B cell (primary cell): ENCODE measurements around the gene MAP4K4. TPM values are rescaled to one million over a fixed set of nuclear protein-coding genes. Genes with fewer than 3 reads are reported as not detected.

Source experiments
- ATAC-seq: fragments of 200-7000 bp; cut with Tn5 transposase; one replicate; pipeline ENCODE4 v1.10.0; 2021; ENCODE audit warnings: low read depth, mild to moderate bottlenecking, moderate number of reproducible peaks, moderate library complexity
- CTCF ChIA-PET: fragments of 350-600 bp; sonication (Branson Sonifier 250); formaldehyde crosslinking; loops from one replicate; lab custom pipeline; 2021; ENCODE audit warnings: antibody characterized with exemption, inconsistent platforms; lab: Charles Lee
- POLR2A ChIA-PET: fragments of 350-600 bp; sonication (Branson Sonifier 250); formaldehyde crosslinking; loops from one replicate; lab custom pipeline; 2021; ENCODE audit warnings: antibody characterized with exemption; lab: Charles Lee
- DNase-seq: peaks from one replicate; pipeline ENCODE4 v3.0.0; 2013
- H2AFZ ChIP-seq: 2 replicates; pipeline ENCODE4 v1.6.1; 2012; ENCODE audit warnings: mild to moderate bottlenecking, low read depth, low read length; ENCODE audit not compliant: insufficient read depth, poor library complexity, severe bottlenecking
- H3K27ac ChIP-seq, 2 donors: 1 replicate in 1 of 2; 2 replicates in 1 of 2; pipeline ENCODE4 v1.5.1; 2012 to 2013; ENCODE audit warnings: low read length in 2 of 2, mild to moderate bottlenecking in 2 of 2, moderate library complexity in 1 of 2
- H3K27me3 ChIP-seq, 4 experiments: fragments of 200-600 bp in 1 of 4; sonication (generic) in 1 of 4; replicated peaks in 1 of 4; 1 replicate in 2 of 4; 2 replicates in 2 of 4; pipeline versions ENCODE4 v1.6.1 to v1.7.0; 2013 to 2016; ENCODE audit warnings: low read length in 3 of 4, mild to moderate bottlenecking in 2 of 4, mixed read lengths in 1 of 4, moderate library complexity in 1 of 4; ENCODE audit not compliant: insufficient read depth in 4 of 4, control insufficient read depth in 3 of 4; ENCODE audit errors: control extremely low read depth in 1 of 4
- H3K36me3 ChIP-seq, 2 experiments: replicated peaks in 1 of 2; 1 replicate in 1 of 2; 2 replicates in 1 of 2; pipeline versions ENCODE4 v1.6.1 to v1.7.1; 2013; ENCODE audit warnings: low read length in 1 of 2; ENCODE audit not compliant: insufficient read depth in 2 of 2, control insufficient read depth in 1 of 2; ENCODE audit errors: control extremely low read depth in 1 of 2, extremely low read depth in 1 of 2
- H3K4me1 ChIP-seq, 2 donors: fragments of 200-600 bp in 1 of 2; sonication (generic) in 1 of 2; 1 replicate in 1 of 2; 2 replicates in 1 of 2; pipeline versions ENCODE4 v1.5.1 to v1.6.1; 2013 to 2017; ENCODE audit warnings: low read length in 2 of 2; ENCODE audit not compliant: control insufficient read depth in 2 of 2, insufficient read depth in 2 of 2
- H3K4me2 ChIP-seq: replicated peaks from 2 replicates; pipeline ENCODE3; 2012; ENCODE audit warnings: mild to moderate bottlenecking, low read depth, low read length; ENCODE audit not compliant: poor library complexity, severe bottlenecking
- H3K4me3 ChIP-seq, 5 experiments: fragments of 200-600 bp in 1 of 5; sonication (generic) in 1 of 5; 1 replicate in 3 of 5; 2 replicates in 2 of 5; pipeline versions ENCODE4 v1.5.1 to v1.7.0; 2011 to 2016; ENCODE audit warnings: low read length in 4 of 5, mild to moderate bottlenecking in 4 of 5, low read depth in 2 of 5, control low read depth in 1 of 5, moderate library complexity in 1 of 5; ENCODE audit not compliant: insufficient read depth in 1 of 5; ENCODE audit errors: control extremely low read depth in 1 of 5, extremely low read depth in 1 of 5
- H3K79me2 ChIP-seq: fragments of 200-600 bp; sonication (generic); one replicate; pipeline ENCODE4 v1.6.0; 2016; ENCODE audit warnings: low read length; ENCODE audit not compliant: control insufficient read depth, insufficient read depth
- H3K9ac ChIP-seq: fragments of 200-600 bp; sonication (generic); 2 replicates; pipeline ENCODE4 v1.6.1; 2017; ENCODE audit warnings: mild to moderate bottlenecking, low read length, moderate library complexity
- H3K9me3 ChIP-seq, 3 donors: one replicate each; pipeline versions ENCODE4 v1.6.1 to v1.7.1; 2013; ENCODE audit warnings: low read length in 2 of 3; ENCODE audit not compliant: control insufficient read depth in 2 of 3, insufficient read depth in 1 of 3; ENCODE audit errors: control extremely low read depth in 1 of 3
- H4K20me1 ChIP-seq: 2 replicates; pipeline ENCODE4 v1.6.0; 2012; ENCODE audit warnings: mild to moderate bottlenecking, low read length; ENCODE audit not compliant: insufficient read depth, control insufficient read depth, poor library complexity, severe bottlenecking
- H3K27ac Mint-ChIP-seq: one replicate; pipeline ENCODE4 v1.8.0; 2021; ENCODE audit warnings: mixed read lengths
- H3K27me3 Mint-ChIP-seq: one replicate; pipeline ENCODE4 v1.8.0; 2021; ENCODE audit warnings: mixed read lengths
- H3K4me1 Mint-ChIP-seq: one replicate; pipeline ENCODE4 v1.8.0; 2021; ENCODE audit warnings: mixed read lengths
- H3K4me3 Mint-ChIP-seq: one replicate; pipeline ENCODE4 v1.8.0; 2021; ENCODE audit warnings: mixed read lengths
- H3K9me3 Mint-ChIP-seq: one replicate; pipeline ENCODE4 v1.8.0; 2022; ENCODE audit warnings: mixed read lengths; ENCODE audit not compliant: insufficient read depth
- EZH2 ChIP-seq: IDR thresholded peaks from 2 replicates; pipeline ENCODE4 v1.6.1; 2012; ENCODE audit warnings: borderline replicate concordance, low read depth, mild to moderate bottlenecking, moderate library complexity, low read length; ENCODE audit not compliant: insufficient read depth, poor library complexity, severe bottlenecking
- WGBS: methylation state at CpG from one replicate; pipeline ENCODE4 v1.1.5; 2013; ENCODE audit warnings: missing lambda C conversion rate; ENCODE audit not compliant: insufficient coverage; 5-methylcytosine and 5-hydroxymethylcytosine counted together
- intact Hi-C: fragments of 100-400 bp; cut with micrococcal nuclease; formaldehyde crosslinking; loops from one replicate; pipeline ENCODE4 v1.10.0; 2022
- polyA plus RNA-seq: library from polyadenylated mRNA; depleted of rRNA; stranded (reverse); fragments of >200 nt; gene quantifications from 2 replicates; pipeline ENCODE4 v1.2.3, GENCODE V29; 2012
- total RNA-seq, 2 donors: library from RNA; stranded (reverse); fragments of 120-200 nt in 1 of 2; gene quantifications; 1 replicate in 1 of 2; 2 replicates in 1 of 2; pipeline versions ENCODE4 v1.2.3 to v1.2.4, GENCODE V29; 2013 to 2022
- TF ChIP-seq, protein P1 (sequence below): fragments of 200-600 bp; IDR thresholded peaks from one replicate; pipeline ENCODE4 v1.8.0; 2022; ENCODE audit warnings: antibody characterized with exemption, mild to moderate bottlenecking

The MAP4K4 gene
- total and polyA plus RNA-seq, 2 donors (not counting 1 experiment from before 2014, with no cell fraction given), result 54.8 to 280 TPM

- Histone ChIP-seq H3K79me2 (no peaks in the 10 kb centered on the region), H3K27me3 (no peaks in the 10 kb centered on the region), H3K36me3 (peaks cover 28 to 94% of the 10 kb centered on the region in 2 experiments), H3K4me3 (no peak overlapping the region), H3K27ac (no peak overlapping the region), H3K4me1 (no peaks in the 10 kb centered on the region), H2AFZ (no peak overlapping the region), H3K4me2 (no peak overlapping the region), H4K20me1 (peaks cover under 1% of the 10 kb centered on the region), H3K9ac (no peak overlapping the region), H3K9me3 (no peaks in the 10 kb centered on the region)
- ATAC-seq, result no peak
- POLR2A ChIA-PET, result no interaction called here
- no peaks in the 10 kb centered on the region for H3K9me3 Mint-ChIP-seq
- H3K27ac Mint-ChIP-seq, result no peak overlapping the region
- TF ChIP-seq, protein P1, sequence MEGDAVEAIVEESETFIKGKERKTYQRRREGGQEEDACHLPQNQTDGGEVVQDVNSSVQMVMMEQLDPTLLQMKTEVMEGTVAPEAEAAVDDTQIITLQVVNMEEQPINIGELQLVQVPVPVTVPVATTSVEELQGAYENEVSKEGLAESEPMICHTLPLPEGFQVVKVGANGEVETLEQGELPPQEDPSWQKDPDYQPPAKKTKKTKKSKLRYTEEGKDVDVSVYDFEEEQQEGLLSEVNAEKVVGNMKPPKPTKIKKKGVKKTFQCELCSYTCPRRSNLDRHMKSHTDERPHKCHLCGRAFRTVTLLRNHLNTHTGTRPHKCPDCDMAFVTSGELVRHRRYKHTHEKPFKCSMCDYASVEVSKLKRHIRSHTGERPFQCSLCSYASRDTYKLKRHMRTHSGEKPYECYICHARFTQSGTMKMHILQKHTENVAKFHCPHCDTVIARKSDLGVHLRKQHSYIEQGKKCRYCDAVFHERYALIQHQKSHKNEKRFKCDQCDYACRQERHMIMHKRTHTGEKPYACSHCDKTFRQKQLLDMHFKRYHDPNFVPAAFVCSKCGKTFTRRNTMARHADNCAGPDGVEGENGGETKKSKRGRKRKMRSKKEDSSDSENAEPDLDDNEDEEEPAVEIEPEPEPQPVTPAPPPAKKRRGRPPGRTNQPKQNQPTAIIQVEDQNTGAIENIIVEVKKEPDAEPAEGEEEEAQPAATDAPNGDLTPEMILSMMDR, result no peak
- no peak for TF ChIP-seq EZH2
- CTCF ChIA-PET, result interaction anchor here (0.9 kb wide), 1 partner anchor 13 kb away, joined by 4 read pairs; no protein-coding TSS in a partner anchor
- intact Hi-C loops, result no loop called here
- 98% methylated on average over 11 of the region's 11 CpGs for WGBS
- H3K4me1 Mint-ChIP-seq, result no peaks in the 10 kb centered on the region
- H3K27me3 Mint-ChIP-seq, result no peaks in the 10 kb centered on the region
- no peak overlapping the region for H3K4me3 Mint-ChIP-seq
- DNase-seq, result no peak
Observed at GRCh38 chr2:101870444-101870843, 172.9 kb downstream of the MAP4K4 start.

- TF ChIP-seq, protein P1, result no peak
- TF ChIP-seq EZH2, result no peak
- ATAC-seq, result no peak
- no peak for DNase-seq
- Mint-ChIP-seq H3K27me3 (no peaks in the 10 kb centered on the region), H3K4me1 (no peaks in the 10 kb centered on the region), H3K4me3 (no peak overlapping the region), H3K9me3 (no peaks in the 10 kb centered on the region), H3K27ac (peak overlapping the region; percentile 26)
- Histone ChIP-seq H3K79me2 (no peaks in the 10 kb centered on the region), H3K27me3 (no peaks in the 10 kb centered on the region), H3K4me1 (no peaks in the 10 kb centered on the region), H2AFZ (no peak overlapping the region), H3K27ac (no peak overlapping the region), H3K9me3 (no peaks in the 10 kb centered on the region), H3K4me3 (no peak overlapping the region), H3K4me2 (no peak overlapping the region), H4K20me1 (peaks cover 6% of the 10 kb centered on the region), H3K36me3 (peaks cover 18 to 93% of the 10 kb centered on the region in 2 experiments), H3K9ac (no peak overlapping the region)
- CTCF ChIA-PET, result interaction anchor here (0.7 to 0.8 kb wide), 3 partner anchors 13 to 31 kb away, joined by 3 to 6 read pairs (median 6); no protein-coding TSS in a partner anchor
- POLR2A ChIA-PET, result no interaction called here
- 96% methylated on average over 5 of the region's 5 CpGs for WGBS
- intact Hi-C loops, result no loop called here
Observed at GRCh38 chr2:101871480-101871879, 174.0 kb downstream of the MAP4K4 start.
